Adrenal gland (tissue), 12 donors: ENCODE measurements around the gene GRIK1. TPM values are rescaled to one million over a fixed set of nuclear protein-coding genes. Genes with fewer than 3 reads are reported as not detected.

ENCODE experiments used
- DNase-seq, 7 donors: peaks; one replicate each; pipeline ENCODE4 v3.0.0-alpha.2; 2019 to 2020
- H3K27ac ChIP-seq, 5 donors: fragments of 200-600 bp; sonication (generic) in 4 of 5; 1 replicate in 3 of 5; 2 replicates in 2 of 5; pipeline versions ENCODE4 v1.5.1 to v1.8.0; 2016 to 2020; ENCODE audit warnings: mild to moderate bottlenecking in 1 of 5
- H3K27me3 ChIP-seq: fragments of 200-600 bp; 2 replicates; pipeline ENCODE4 v1.8.0; 2021
- H3K36me3 ChIP-seq, 2 donors: fragments of 200-600 bp; replicated peaks in 1 of 2; 1 replicate in 1 of 2; 2 replicates in 1 of 2; pipeline versions ENCODE4 v1.5.1 to v1.8.0; 2018 to 2022
- H3K4me1 ChIP-seq, 2 donors: fragments of 200-600 bp; replicated peaks in 1 of 2; 1 replicate in 1 of 2; 2 replicates in 1 of 2; pipeline versions ENCODE4 v1.5.1 to v1.8.0; 2018 to 2021
- H3K4me3 ChIP-seq, 4 donors: fragments of 200-600 bp; sonication (generic) in 3 of 4; one replicate each; pipeline ENCODE4 v1.5.1; 2016 to 2018
- H3K9me3 ChIP-seq, 3 donors: fragments of 200-600 bp; sonication (generic) in 1 of 3; replicated peaks in 1 of 3; 1 replicate in 2 of 3; 2 replicates in 1 of 3; pipeline versions ENCODE4 v1.5.1 to v1.8.0; 2016 to 2021
- POLR2A ChIP-seq, 2 donors: fragments of 450-650 bp; IDR thresholded peaks; one replicate each; pipeline ENCODE4 v1.6.1; 2017; ENCODE audit warnings: antibody characterized with exemption in 2 of 2, mild to moderate bottlenecking in 2 of 2, moderate library complexity in 1 of 2
- WGBS, 4 donors: extraction: QIAGEN DNeasy Blood & Tissue Kit in 2 of 4; methylation state at CpG; one replicate each; pipeline versions ENCODE4 v1.1.5 to v1.1.7; 2013 to 2017; 5-methylcytosine and 5-hydroxymethylcytosine counted together
- intact Hi-C, 2 donors: fragments of 100-400 bp; cut with DNase I; formaldehyde crosslinking; loops; one replicate each; pipeline versions ENCODE4 v1.14.1 to v1.15.0; 2022 to 2023
- polyA plus RNA-seq, 3 donors: library from polyadenylated mRNA; stranded (reverse); fragments of 200-250 nt in 2 of 3; fragments of 350-450 nt in 1 of 3; fragmentation: Illumina TruSeq in 1 of 3; extraction: RNeasy Lipid Tissue Mini Kit (QIAGEN cat#74804) in 1 of 3; gene quantifications; one replicate each; pipeline ENCODE4 v1.2.3, GENCODE V29; 2013 to 2014
- total RNA-seq, 9 donors: library from RNA; depleted of rRNA in 4 of 9; stranded (reverse); fragments of >200 nt in 4 of 9; fragments of 120-200 nt in 1 of 9; fragmentation: NEBNext Ultra II Directional in 1 of 9; extraction: Animal tissue kit (Norgen Biotek cat#: 25700) in 1 of 9; gene quantifications; one replicate each; pipeline versions ENCODE4 v1.1.0 to v1.2.4, GENCODE V29; 2013 to 2023
- TF ChIP-seq, protein P1 (sequence below), 6 experiments: fragments of 450-650 bp in 4 of 6; fragments of 200-600 bp in 2 of 6; sonication (generic) in 1 of 6; IDR thresholded peaks; 1 replicate in 5 of 6; 2 replicates in 1 of 6; pipeline versions ENCODE4 v1.5.1 to v1.8.0; 2016 to 2021; ENCODE audit warnings: antibody characterized with exemption in 6 of 6, mild to moderate bottlenecking in 2 of 6, moderate library complexity in 1 of 6
- donor health status: healthy with polysubstance abuse.
- donor health status: Bipolar disorder and iron deficiency.
- donor health status: DM: yes; HTN: yes; CAD: no.
- donor health status: DM: no; HTN: no; CAD: no.
- donor health status: DM: no; HTN: no; CAD: no.
- donor health status: DM: yes; HTN: yes; CAD: no.

GRIK1 gene
- total and polyA plus RNA-seq, 12 donors = 0.23 to 47.4 (median 8.1) TPM; not detected in 3

DNA sequence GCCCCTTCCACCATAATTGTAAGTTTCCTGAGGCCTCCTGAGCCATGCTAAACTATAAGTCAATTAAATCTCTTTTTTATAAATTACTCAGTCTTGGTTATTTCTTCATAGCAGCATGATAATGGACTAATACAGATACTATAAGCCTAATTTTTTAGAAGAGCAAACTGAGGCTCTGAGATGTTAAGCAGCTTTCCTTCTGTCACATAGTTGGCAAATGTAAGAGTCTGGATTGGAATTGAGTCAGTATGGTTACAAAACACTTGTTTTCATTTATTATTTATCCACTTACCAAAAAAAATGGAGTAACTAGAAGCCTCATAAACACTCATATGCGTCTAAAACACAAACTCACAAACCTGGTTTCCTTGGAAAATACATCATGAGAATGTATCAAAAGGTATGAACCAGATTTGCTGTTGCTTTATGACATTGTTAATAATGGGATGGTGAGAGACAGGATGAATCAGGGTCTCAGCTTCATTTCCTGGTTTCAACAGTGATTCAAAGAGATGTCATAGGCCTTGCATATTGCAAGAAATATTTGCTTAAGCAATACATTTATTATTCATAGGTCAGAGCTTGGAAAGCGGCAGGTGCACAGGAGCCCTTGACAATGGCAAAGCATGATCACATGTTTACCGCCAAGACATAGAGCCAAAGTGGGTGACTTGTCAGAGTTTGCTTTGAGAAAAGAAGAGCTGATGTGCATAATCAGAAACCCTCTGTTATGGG is 221.5 kb downstream of the GRIK1 start:
- intact Hi-C loops = no loop called here
- no peak overlapping the region for H3K27ac ChIP-seq
- no peak for DNase-seq
- peaks cover 0 to 3% (median 0%) of the 10 kb centered on the region in 3 donors for H3K9me3 ChIP-seq
- H3K4me1 ChIP-seq = no peaks in the 10 kb centered on the region
- 85 to 91% (median 89%) methylated on average over 3 of the region's 3 CpGs for WGBS, 4 donors
- H3K4me3 ChIP-seq = no peak overlapping the region
- no peaks in the 10 kb centered on the region for H3K36me3 ChIP-seq
- peaks cover 6% of the 10 kb centered on the region for H3K27me3 ChIP-seq
- TF ChIP-seq, protein P1, sequence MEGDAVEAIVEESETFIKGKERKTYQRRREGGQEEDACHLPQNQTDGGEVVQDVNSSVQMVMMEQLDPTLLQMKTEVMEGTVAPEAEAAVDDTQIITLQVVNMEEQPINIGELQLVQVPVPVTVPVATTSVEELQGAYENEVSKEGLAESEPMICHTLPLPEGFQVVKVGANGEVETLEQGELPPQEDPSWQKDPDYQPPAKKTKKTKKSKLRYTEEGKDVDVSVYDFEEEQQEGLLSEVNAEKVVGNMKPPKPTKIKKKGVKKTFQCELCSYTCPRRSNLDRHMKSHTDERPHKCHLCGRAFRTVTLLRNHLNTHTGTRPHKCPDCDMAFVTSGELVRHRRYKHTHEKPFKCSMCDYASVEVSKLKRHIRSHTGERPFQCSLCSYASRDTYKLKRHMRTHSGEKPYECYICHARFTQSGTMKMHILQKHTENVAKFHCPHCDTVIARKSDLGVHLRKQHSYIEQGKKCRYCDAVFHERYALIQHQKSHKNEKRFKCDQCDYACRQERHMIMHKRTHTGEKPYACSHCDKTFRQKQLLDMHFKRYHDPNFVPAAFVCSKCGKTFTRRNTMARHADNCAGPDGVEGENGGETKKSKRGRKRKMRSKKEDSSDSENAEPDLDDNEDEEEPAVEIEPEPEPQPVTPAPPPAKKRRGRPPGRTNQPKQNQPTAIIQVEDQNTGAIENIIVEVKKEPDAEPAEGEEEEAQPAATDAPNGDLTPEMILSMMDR (IDR thresholded peaks at IDR 0.05) = no peak
- TF ChIP-seq POLR2A (IDR thresholded peaks at IDR 0.05) = no peak

DNA sequence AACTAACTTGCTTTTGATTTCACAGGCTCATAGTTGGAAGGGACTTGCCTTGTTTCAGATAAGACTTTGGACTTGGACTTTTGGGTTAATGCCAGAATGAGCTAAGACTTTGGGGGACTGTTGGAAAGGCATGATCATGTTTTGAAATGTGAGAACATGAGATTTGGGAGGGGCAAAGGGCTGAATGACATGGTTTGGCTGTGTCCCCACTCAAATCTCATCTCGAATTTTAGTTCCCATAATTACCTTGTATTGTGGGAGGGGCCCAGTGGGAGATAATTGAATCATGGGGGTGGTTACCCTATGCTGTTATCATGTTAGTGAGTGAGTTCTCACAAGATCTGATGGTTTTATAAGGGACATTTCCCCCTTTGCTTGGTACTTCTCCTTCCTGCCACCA is 222.1 kb downstream of the GRIK1 start:
- WGBS, 4 donors = 78 to 100% (median 95%) methylated on average over 1 of the region's 1 CpG
- no peak for TF ChIP-seq POLR2A (IDR thresholded peaks at IDR 0.05)
- TF ChIP-seq, protein P1 (IDR thresholded peaks at IDR 0.05) = no peak
- peaks cover 6% of the 10 kb centered on the region for H3K27me3 ChIP-seq
- no peaks in the 10 kb centered on the region for H3K9me3 ChIP-seq
- no peak overlapping the region for H3K27ac ChIP-seq
- H3K36me3 ChIP-seq = no peaks in the 10 kb centered on the region
- no peak overlapping the region for H3K4me3 ChIP-seq
- DNase-seq = no peak
- intact Hi-C loops = no loop called here
- no peaks in the 10 kb centered on the region for H3K4me1 ChIP-seq

DNA sequence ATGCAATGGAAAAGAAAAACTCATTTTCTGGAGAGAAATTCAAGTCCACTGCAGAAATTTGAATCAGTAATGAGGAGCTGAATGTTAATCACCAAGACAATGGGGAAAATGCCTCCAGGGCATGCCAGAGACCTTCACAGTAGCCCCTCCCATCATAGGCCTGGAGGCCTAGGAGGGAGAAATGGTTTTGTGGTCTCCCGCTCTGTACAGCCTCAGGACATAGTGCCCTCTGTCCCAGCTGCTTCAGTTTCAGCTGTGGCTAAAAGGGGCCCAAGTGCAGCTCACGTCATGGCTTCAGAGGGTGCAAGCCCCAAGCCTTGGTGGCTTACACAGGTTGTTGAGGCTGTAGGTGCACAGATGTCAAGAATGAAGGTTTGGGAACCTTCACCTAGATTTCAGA is 223.0 kb downstream of the GRIK1 start:
- Histone ChIP-seq H3K36me3 (no peaks in the 10 kb centered on the region), H3K9me3 (no peaks in the 10 kb centered on the region), H3K4me1 (no peaks in the 10 kb centered on the region), H3K4me3 (no peak overlapping the region), H3K27ac (no peak overlapping the region), H3K27me3 (peaks cover 6% of the 10 kb centered on the region)
- TF ChIP-seq, protein P1 (IDR thresholded peaks at IDR 0.05) = no peak
- no peak for TF ChIP-seq POLR2A (IDR thresholded peaks at IDR 0.05)
- intact Hi-C loops = no loop called here
- WGBS, 4 donors = 91 to 100% (median 99%) methylated on average over 2 of the region's 2 CpGs
- no peak for DNase-seq

DNA sequence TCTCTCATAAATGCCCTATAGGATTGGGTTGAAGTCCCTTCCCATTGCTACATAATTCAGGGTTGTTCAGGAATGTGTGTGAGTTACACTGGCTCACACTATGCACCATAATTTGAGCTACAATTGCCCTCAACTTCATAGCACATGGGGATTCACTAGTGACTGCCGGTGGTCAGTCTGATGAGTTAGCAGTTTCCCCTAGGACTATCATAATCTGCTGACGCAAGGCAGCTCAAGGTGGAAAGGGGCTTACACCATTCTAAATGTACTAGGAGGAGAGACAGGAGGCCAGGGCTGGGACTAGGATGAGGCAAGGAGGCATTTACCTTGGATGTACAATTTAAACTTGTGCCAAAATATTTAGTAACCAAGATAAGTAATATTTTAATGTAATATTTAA is 224.7 kb downstream of the GRIK1 start:
- Histone ChIP-seq H3K27me3 (no peaks in the 10 kb centered on the region), H3K4me1 (no peaks in the 10 kb centered on the region), H3K27ac (no peak overlapping the region), H3K9me3 (peaks cover 0 to 4% (median 0%) of the 10 kb centered on the region in 3 donors), H3K4me3 (no peak overlapping the region), H3K36me3 (no peaks in the 10 kb centered on the region)
- intact Hi-C loops = no loop called here
- no peak for TF ChIP-seq POLR2A (IDR thresholded peaks at IDR 0.05)
- TF ChIP-seq, protein P1 (IDR thresholded peaks at IDR 0.05) = no peak
- WGBS, 4 donors = 88 to 97% (median 93%) methylated on average over 2 of the region's 2 CpGs
- DNase-seq = no peak
